HG02852 (cell line): Measurements from ENCODE around the gene ACSBG1.

ENCODE experiments used
- ATAC-seq: cut with Tn5 transposase; IDR thresholded peaks from one replicate; pipeline ENCODE4 v1.9.1; 2021; ENCODE audit warnings: mild to moderate bottlenecking, moderate library complexity; ENCODE audit not compliant: unreplicated experiment

ACSBG1 gene

DNA sequence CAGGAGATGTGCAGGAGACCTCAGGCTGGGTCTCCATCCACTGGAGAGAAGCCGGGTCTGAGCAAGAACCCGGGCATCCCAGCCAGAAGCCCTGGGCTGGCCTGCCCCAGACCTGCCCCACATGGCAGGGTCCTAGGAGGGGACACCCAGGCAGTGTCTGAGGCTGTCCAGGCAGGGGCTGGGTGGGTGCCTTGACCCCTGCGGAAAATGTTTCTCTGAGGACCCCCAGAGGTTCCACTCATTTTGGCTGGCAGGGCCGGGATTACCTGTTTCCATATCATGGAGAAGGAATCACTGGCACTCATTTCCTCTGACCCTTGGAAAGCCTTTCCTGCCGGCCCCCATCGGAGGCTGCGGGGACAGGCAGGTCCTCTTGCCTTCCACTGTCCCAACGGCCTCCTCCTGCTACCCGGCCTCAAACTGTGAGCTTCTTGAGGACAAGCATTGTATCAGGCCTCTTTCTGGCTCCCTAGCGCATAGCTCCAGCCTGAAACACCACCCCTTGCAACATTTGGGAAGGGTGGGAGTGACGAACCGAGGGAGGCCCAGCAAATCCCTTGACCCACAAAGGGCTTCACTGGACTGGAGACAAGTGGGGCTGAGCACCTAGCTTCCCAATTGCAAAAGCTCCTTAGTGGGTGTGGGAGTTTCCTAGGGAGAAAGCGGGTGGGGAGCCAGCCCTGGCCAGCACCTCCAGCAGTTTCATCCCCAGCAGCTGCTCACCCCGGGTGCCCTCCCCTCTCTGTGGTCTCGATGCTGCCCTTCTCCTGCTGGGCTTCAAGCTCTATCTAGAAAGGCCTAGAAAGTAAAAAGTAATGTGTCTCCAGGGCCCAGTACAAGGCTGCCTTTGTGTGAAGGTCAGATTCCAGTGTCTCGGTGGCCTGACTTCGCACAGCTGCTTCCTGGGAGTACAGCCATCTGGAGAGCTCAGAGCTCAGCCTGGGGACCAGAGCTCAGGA lies 29.7 kb downstream of the ACSBG1 start:
- ATAC-seq, result no peak

DNA sequence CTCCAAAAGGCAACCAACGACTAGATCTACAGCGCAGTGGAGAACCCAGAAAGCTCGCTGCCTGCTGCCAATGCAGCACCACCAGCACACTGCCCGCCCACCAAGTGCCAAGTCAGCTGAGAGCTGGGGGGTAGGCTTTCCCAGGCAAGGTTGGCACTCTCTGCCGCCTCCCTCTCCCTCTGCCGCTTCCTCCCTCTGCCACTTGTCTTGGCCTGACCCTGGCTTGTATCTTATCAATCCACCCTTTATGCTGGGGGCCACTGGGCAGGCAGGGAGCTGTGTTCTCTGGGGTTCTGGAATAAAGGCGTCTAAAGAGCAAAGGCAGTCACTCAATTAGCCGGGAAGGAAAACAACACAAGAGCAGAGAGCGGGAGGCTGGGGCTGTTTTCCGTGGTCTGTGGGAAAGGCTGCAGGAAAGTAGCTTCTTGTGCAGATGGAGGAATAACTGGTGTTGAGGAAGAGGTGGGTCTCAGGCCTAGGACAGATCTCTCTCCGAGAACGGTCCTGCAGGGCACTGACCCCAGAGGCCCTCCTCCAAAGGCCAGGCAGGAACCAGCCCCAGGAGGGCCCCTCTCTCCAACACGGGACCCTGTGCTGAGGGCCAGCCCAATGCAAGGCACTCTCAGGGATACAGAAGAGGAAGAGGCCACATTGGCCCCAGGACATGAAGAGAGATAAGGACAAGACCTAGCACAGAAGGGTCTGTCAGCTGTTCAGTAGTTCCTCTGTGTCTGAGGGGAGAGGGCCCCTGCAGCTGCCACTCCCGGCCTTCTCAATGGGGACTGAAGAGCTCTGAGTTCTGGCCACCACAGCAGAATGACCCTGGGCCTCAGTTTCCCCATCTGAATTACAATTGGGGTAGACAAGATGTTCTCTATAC lies 30.8 kb downstream of the ACSBG1 start:
- no peak for ATAC-seq

DNA sequence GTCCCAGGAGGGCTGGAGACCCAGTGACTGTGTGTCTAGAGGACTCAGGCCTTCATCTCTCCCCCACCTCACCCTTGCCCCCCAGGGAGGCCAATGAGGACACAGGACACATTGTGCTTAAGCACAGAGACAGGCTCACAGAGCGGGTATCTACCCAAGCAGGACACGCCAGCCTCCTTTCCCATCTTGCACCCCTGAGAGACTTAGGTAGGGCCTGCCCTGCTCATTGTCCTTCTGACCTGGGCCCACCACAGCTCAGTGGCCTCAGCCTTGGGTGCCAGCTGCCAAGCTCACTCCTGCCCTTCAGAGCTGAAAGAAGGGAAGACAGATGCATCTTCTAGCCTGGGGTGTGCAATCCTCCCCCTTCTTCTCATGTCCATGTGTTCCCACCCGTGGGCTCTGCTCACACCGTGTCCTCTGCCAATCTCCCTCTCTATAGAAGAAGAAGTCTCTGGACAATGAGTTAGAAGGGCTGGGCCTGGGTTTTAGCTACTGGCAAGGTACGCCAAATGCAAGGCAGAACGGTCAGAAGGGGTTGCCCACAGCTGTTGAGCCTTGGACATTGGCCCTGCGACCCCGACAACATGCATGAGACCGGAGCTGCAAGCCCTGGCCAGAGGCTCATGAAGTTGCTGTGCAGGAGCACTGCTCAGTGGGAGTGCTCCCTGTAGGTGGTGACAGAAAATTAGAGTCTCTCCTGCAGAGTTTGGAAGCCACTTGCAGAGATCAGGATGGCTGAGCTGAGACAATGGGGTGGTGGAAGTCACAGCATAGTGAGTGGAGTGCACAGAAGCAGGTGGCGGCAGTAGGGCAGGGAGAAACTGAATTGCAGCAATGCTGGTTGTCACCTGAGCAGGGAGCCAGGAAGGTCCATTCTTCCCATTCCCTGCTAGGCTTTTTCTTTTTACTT lies 32.8 kb downstream of the ACSBG1 start:
- no peak for ATAC-seq

DNA sequence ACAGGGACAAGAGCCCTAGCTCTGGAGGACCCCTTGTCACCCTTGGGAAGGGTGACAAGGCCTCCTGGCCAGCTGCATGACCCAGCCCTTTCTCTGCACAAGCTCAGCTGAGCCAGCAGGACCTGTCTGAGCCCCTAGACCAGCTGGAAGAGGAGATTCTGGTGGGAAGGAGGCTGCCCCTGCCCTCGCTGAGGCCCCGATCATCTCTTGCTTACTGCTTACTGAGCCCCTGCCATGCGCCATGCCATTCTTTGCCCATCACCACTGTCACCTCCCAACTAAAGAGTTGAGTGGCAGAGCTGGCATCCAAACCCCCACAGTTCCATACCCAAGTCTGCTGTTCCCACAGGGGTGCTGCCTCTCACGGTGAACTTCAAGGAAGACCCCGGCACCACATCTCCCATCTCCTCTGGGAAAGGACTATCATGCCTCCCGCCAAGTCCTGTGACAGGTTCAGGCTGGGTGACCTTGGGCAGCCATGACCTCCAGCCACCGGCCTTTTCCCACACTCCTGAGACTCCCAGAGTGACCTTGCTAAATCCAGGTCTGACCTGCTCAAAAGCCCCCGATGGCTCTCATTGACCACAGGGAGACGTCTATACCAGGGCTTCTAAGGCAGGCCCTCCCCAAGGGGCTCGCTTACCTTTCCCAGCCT lies 34.0 kb downstream of the ACSBG1 start:
- no peak for ATAC-seq

DNA sequence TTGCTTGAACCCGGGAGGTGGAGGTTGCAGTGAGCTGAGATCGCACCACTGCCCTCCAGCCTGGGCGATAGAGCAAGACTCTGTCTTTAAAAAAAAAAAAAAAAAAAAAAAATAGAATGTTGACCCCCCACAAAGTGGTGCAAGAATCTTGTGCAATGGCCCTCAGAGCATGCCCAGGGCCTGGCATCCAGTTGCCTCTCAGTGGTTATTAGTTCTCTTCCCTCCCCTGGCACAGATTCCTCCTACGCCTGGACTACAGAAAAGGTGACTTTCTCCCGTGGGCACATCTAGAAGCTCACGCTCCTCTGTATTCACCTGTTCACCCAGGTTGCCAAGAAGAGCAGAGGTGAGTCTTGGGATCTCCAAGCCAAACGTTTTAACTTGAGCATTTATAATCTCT lies 36.7 kb downstream of the ACSBG1 start:
- no peak for ATAC-seq

DNA sequence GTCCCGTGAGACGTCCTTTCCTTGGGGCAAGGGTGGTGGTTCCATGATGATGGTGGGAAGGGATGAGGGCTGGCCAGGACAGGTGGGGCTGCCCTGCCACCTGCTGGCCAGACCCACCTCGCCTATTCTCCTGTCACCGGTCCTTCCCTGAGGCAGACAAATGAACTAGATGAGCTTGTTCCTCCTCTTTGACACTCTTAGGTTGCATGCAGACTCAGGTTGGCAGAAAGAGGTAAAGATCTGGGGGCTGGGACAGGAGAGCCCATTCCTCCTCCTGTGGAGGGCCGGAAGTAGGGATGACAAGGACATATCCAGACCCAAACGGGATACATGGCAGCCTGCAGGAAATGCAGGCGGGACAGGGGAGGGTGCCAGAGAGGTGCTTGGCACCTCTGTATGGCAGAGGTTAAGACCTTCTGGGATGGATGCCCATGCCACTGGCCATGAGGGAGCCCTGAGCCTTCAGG lies 38.6 kb downstream of the ACSBG1 start:
- no peak for ATAC-seq

DNA sequence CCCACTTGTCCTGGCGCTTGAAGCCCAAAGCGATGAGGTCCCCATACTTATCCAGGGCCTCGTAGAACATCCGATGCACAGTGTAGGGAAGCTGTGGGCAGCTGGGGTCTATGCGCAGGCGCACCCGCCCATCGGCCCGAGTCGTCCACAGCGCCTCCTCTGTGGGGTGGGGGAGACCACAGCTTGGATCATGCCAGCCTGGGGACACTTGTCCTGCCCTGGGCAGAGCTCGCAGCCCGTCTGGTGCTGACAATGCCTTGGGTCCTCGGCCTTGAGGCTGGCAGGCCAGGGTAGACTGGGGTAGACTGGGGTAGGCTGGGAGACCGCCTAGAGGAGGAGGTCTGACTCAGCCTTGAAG lies 39.8 kb downstream of the ACSBG1 start:
- ATAC-seq, result no peak

DNA sequence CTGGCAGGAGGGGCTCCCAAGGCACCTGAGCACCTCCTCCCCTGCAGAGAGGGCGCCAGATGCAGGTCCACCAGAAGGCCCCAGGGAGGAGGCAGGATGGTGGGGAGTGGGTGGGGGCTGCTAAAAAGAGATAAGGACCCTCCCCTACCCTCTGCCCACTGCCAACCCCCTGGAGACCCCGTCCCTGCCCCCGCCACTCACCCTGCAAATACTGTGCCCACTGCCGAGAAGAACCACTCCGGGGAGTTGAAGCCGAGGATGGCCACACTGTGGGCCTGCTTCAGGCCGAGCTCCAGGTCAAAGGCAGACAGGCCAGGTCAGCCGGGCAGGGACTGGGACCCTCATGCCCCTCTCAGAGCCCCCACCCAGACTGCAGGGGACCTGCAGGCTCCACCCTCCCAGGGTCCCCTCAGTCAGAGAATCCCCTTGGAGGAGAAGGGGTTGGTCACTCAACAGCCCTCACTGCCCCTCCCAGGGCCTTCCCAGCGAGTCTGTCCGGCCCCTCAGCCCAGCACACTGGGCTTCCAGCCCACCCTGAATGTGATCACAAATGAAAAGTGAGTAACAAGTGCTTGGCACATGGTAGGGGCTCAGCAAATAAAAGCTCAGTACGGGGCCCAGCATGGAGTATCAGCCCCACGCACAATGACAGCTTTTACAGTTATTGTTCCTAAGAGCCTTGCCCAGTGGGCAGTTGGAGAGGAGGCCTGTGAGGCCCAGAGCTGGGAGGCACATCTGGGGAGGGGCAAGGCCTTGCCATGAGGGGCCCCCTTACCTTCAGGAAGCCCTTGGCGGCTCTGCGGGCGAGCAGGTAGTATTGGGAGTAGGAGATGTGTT lies 40.4 kb downstream of the ACSBG1 start:
- ATAC-seq, result no peak

DNA sequence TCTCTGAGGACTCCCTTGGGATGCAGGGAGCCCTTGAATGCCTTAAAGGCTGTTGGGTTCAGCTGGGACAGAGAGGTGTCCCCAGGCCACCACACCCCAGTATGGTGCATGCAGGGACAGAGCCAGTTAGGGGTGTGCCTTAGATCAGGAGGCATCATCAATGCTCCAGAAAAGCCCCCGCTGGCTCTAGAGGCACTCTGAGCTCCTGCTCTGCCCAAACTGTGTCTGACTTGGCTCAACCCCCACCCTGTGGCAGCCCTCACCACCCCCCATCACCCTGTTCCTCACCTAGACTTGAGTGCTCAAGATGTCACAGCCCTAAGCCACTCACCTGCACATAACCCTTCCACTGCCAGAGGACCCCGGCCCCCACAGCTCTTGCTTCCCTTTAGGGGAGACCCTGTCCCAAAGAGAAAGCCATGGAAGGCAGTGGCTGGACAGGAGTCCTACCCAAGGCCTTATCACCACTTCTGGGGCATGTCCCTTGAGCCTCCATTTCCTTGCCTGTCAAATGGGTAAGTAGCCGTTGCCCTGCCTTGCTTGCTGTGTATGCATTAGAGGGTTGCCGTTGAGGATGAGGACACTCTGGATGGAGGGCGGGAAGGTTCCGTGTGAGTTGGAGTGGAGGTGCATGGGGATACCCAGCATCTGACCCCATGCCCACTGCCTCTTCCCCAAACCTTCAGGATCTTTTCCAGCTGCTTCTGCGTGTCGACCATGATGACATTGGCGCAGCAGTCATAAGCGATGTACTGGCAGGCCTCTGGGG lies 41.4 kb downstream of the ACSBG1 start:
- no peak for ATAC-seq

DNA sequence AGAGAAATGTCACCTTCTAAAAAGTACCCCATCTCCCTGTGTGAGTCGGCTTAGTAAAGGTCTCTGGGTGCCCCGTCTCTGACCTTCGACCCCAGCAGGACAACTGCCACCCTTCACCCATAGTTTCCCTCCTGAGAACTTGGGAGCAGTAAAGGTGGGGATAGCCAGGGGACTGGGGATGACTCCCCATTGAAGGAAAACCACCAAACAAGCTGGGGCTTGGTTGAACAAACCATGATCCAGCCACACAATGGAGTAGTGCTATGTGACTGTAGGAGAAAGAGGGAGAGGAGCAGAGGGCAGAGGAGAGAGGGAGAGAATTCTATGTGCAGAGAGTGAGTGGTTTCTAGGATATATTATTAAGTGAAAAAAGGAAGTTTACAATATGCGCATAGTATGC lies 51.5 kb downstream of the ACSBG1 start:
- no peak for ATAC-seq

DNA sequence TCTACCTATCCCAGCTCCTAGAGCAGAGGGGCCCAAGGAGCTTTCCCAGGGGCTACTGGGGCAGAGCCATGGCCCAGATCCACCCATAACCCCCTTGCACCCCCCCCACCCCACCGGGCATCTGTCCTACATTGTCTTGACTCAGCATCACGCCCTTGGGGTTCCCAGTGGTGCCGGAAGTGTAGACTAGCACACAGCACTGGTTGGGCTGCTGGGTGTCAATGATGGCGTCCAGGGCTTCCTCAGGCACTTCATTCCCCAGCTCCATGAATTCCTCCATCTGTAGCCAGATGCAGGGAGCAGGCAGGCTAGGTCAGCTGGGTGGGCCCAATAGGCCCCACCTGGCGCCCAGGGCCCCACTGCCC lies 52.0 kb downstream of the ACSBG1 start:
- no peak for ATAC-seq

DNA sequence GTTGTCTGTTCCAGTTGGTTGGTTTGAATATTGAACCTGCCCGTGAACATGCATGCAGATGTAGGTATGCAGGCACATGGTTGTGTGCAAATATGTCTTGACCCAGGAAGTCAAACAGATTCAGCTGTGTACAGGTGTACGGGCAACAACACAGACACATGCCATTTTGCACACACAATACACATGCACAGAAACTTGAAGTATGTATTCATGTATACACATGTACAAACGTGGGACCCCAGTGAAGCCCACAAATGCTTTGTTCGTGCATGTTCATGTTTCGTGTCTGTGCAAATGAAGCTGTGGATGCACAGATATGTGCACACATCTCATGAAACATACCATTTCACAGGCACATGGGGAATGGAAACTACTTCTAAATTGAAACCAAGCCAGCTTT lies 54.5 kb downstream of the ACSBG1 start:
- ATAC-seq, result no peak

DNA sequence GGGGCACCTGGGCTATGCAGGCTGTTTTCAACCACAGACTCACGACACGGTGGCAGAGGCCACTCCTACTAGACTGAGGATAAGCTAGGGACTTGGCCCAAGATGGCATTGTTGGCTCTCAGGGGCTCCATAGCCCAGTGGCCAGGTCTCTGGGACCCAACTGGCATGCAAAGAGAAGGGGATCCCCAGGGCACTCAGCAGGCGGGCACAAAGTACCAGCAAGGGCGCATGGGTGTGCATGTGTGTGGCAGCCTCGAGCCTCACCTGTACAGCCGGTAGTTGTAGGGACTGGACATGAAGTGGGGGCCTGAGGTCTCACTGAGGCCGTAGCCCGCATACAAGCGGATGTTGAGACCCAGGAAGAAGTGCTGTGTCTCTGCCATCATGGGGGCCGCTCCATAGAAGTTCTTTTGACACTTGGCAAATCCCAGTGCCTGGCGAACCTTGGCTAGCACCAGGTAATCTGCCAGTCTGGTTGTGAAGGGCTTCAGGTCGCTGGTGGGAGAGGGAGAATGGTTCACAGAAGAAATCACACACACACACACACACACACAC lies 55.0 kb downstream of the ACSBG1 start:
- ATAC-seq, result no peak

DNA sequence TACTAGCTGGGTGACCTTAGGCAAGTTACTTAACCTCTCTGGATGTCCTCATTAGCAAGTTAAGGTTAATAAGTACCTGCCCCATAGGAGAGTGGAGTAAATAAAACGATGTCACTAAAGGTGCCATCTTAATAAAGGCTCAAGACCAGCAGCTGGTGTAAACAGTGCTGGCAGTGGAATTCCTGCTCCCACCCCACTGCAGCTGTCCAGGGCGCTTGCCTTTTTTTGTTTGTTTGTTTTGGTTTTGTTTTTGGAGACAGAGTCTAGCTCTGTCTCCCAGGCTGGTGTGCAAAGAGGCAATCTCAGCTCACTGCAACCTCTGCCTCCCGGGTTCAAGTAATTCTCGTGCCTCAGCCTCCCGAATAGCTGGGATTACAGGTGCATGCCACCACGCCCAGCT lies 56.3 kb downstream of the ACSBG1 start:
- ATAC-seq, result no peak

DNA sequence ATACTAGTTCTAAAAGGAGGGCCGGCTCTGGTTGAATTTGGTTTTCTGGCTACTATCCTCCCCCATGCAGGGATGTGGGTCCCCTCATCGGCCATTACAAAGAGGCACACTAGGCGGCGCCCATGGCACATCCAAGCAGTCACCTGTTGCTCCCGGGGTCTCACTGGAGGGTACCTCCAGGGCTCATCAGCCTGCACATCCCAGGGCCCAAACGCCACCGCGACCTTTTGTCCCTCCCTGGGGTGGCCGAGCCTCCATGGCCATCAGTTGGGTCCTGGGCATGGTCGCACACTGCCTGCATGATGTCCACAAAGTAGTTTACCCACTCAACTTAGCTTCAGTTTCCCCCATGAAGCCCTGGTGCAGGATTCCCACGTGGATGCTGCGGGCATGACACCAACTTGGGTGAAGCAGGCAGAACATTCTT lies 56.9 kb downstream of the ACSBG1 start:
- ATAC-seq, result no peak

DNA sequence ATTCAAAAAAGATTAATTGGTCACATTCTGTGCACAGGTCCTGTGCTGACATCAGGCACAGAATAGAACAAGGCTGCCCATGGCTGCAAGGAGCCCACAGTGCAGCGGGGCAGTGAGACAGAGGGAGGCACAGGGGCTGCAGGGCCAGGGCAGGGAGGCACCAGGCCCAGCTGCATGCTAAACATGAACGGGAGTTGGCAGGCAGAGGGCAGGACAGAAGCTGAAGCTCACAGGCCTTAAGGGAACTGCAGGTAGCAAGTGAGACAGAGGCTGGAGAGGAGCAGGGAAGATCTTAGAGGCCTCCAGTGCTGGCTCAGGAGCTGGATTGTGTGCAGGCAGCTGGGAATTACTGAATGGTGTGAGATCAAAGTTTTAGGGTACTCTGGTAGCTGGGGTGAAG lies 59.0 kb downstream of the ACSBG1 start:
- ATAC-seq, result no peak

DNA sequence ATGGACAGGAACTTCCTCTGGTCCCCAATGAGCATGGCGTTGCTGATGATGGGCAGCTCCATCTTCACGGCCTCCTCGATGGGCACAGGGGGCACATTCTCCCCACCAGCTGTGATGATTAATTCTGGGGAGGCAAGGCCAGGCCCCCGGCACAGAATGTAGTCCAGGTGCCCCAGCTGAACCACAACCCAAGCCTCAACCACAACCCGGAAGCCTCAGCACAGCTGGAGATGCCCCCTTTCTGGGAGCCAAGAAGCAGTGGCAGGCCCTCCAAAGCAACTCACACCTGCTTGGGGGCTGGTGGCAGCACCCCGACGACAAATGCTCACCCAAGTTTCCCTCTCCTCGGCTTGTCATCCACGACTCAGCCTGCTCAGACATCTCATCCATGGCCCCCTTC lies 60.0 kb downstream of the ACSBG1 start:
- no peak for ATAC-seq

DNA sequence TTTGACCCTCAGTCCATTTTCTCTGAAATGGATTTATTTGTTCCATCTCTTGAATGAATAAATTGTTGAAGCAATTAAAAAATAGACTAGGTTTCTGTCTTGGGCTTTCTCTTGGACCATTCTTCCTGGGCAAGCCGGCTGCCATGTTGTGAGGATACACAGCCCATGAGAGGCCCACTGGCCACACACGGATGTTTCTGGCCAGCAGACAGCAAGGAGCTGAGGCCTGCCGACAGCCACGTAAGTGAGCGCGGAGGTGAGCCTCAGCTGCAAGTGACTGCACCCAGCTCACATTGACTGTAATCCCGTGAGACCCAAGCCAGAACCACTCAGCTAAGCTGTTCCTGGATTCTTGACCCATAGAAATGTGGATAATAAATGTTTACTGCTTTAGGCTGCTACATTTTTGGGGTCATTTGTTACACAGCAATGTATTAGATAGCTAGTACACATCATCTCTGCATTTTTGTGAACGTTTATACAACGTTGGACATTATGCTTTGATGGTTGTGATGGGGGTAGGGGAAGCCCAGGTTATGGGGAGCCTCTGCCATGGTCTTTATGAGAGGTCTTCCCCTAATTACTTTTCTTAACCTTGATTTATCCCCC lies 62.4 kb downstream of the ACSBG1 start:
- no peak for ATAC-seq
